GM18907 (cell line): Measurements from ENCODE around the gene RAB10.
"Not testable (repeated sequence)": the region's sequence is repeated elsewhere in the genome, so short reads cannot be mapped to it uniquely, and the experiment has no call there.

ENCODE experiments used
- ATAC-seq: cut with Tn5 transposase; IDR thresholded peaks from one replicate; pipeline ENCODE4 v1.9.1; 2021; ENCODE audit warnings: mild to moderate bottlenecking, moderate library complexity; ENCODE audit not compliant: unreplicated experiment

Gene RAB10

DNA sequence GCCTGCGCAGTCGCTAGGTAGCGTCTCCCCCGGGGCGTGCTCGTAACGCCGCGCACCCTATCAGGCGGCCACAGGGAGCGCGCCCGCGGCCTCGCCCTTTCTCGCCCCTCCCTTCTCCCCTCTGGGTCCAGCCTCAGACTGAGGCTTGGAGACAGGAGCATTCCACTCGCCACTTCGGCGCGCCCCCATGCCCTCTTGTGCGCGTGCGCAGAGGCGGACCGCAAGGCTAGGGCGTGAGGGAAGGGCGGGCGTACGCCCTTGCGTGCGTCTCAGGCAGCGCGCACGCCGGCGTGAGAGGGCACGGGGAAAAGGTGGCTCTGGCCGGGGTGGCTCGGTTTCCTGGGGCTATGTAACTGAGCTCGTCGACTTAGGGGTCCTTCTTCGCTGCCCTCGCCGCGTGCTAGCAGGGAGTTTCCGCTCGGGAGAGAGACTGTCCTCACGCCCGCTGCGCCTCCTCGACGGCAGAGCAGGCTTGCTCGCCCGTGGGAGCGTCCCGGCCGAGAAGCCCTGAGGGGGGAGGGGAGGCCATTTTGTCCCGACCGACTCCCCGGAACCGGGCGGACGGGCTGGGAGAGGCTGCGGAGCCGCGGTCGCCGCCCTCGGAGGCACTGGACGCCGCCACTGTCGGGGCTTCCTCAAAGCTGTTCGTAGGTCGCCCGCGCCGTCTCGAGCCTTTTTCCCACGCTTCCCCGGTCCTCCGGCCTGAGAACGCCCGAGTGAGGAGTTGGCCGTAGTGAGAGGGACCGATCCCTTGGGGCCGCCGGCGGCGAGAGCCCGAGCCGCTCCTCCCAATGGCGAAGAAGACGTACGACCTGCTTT lies at the start of gene RAB10:
Gene RAB10 (plus strand): TSS at position 267 of the 819 bp plus-strand sequence. CDS start 525 bp downstream, at position 792.
- peak; percentile 86 for ATAC-seq

DNA sequence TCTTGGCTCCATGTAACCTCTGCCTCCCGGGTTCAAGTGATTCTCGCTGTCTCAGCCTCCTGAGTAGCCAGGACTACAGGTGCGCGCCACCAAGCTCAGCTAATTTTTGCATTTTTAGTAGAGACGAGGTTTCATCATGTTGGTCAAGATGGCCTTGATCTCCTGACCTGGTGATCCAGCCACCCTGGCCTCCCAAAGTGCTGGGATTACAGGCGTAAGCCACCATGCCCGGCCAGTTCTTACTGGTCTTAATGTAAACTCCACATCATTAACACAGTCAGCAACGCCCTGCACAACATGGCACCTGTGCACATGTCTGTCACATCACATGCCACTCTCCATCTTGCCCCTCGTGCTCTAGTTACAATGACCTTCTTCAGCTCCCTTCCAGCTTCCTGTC lies 45.8 kb upstream of the RAB10 start:
- no peak for ATAC-seq

DNA sequence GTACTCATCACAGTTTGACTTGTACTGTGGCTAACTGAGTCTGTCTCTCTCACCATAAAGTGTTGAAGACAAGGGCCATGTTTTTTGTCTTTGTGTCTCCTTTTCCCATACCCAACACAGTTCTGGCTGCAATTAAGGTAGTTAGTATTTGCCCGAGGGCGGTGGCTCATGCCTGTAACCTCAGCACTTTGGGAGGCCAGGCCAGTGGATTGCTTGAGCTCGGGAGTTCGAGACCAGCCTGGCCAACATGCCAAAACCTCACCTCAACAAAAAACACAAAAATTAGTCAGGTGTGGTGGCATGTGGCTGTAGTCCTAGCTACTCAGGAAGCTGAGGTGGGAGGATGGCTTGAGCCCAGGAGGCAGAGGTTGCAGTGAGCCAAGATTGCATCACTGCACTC lies 44.7 kb upstream of the RAB10 start:
- ATAC-seq: no peak

DNA sequence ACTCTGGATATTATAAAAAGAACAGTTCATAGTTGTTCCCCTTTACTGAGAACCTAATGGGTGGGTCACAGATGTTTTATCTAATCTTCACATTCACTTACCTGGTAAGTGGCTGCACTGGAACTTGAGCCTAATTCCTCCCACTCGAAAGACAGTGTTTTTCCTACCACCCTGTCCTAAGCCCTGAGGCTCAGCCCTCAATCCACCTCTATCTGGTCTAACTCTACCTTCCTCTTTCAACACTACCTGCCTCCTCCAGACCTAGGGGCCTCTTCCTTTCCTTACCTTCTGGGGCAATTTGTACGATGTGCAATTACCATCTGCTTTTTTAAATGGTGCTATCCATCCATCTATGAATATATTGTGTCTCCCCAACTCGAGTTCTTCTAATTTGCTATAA lies 41.9 kb upstream of the RAB10 start:
- ATAC-seq: no peak

GRCh38 chr2:25992556-25992955 lies 41.3 kb upstream of the RAB10 start:
- ATAC-seq: no peak

DNA sequence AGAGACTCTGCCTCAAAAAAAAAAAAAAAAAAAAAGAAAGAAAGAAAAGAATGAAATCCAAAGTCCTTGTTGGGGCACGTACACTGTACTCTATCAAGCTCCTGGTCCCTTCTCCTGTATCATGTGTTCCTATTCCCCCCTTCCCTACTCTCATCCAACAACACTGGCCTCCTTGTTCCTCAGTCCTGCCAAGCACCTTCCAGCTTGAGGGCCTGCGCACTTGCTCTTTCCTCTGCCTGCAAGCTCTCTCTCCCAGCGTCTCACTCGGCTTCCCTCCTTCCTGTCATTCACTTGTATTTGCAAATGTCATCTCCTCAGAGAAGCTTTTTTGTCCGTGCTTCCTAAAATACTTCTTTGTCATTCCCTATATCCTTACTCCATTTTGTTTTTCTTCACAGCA lies 40.8 kb upstream of the RAB10 start:
- ATAC-seq: no peak

GRCh38 chr2:25994509-25994908 lies 39.4 kb upstream of the RAB10 start:
- ATAC-seq: no peak

- ATAC-seq: no peak
These were observed 37.0 kb upstream of the RAB10 start for GRCh38 chr2:25996844-25997243.

DNA sequence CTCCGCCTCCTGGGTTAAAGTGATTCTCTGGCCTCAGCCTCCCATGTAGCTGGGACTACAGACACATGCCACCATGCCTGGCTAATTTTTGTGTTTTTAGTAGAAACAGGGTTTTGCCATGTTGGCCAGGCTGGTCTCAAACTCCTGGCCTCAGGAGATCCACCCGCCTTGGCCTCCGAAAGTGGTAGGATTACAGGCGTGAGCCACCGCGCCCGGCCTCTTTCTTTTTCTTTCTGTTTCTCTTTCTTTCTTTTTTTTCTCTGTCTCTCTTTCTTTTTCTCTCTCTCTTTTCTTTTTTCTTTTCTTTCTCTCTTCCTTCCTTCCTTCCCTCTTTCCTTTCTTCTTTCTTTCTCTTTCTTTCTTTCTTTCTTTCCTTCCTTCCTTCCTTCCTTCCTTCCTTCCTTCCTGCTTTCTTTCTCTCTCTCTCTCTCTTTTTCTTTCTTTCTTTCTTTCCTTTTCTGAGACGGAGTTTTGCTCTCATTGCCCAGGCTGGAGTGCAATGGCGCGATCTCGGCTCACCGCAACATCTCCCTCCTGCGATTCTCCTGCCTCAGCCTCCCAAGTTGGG lies 35.0 kb upstream of the RAB10 start:
- not testable (repeated sequence) for ATAC-seq

DNA sequence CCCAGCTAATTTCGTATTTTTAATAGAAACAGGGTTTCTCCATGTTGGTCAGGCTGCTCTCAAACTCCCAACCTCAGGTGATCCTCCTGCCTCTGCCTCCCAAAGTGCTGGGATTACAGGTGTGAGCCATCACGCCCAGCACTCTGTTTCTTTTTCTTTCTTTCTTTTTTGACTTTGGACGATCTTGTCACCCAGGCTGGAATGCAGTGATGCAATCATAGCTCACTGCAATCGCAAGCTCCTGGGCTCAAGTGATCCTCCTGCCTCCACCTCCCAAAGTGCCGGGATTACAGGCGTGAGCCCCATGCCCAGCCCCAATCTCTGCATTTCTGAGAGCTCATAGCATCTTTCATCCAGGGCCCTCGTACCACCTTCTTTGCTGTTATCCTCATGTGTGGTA lies 34.5 kb upstream of the RAB10 start:
- not testable (repeated sequence) for ATAC-seq

- no peak for ATAC-seq
These were observed 33.3 kb upstream of the RAB10 start for GRCh38 chr2:26000561-26001082.

GRCh38 chr2:26001743-26002351 lies 32.0 kb upstream of the RAB10 start:
- no peak for ATAC-seq

GRCh38 chr2:26002632-26003310 lies 31.1 kb upstream of the RAB10 start:
- ATAC-seq: no peak

DNA sequence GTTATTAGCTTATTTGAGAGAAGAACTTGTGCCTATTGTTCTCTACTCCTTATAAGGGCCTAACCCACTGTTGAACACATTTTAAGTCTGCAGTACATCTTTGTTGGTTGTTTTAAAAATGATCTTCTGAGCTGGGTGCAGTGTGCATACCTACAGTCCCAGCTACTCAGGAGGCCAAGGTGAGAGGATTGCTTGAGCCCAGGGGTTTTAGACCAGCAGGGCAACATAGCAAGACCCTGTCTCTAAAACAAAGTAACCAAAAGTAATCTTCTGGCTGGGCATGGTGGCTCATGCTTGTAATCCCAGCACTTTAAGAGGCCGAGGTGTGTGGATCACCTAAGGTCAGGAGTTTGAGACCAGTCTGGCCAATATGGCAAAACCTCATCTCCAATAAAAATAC lies 25.8 kb upstream of the RAB10 start:
- ATAC-seq: no peak

- no peak for ATAC-seq
These were observed 24.9 kb upstream of the RAB10 start for GRCh38 chr2:26008851-26009566.

GRCh38 chr2:26009567-26009963 lies 24.3 kb upstream of the RAB10 start:
- no peak for ATAC-seq

- no peak for ATAC-seq
These were observed 22.9 kb upstream of the RAB10 start for GRCh38 chr2:26010943-26011342.

GRCh38 chr2:26011609-26011989 lies 22.3 kb upstream of the RAB10 start:
- no peak for ATAC-seq

GRCh38 chr2:26011990-26012856 lies 21.7 kb upstream of the RAB10 start:
- ATAC-seq: no peak

DNA sequence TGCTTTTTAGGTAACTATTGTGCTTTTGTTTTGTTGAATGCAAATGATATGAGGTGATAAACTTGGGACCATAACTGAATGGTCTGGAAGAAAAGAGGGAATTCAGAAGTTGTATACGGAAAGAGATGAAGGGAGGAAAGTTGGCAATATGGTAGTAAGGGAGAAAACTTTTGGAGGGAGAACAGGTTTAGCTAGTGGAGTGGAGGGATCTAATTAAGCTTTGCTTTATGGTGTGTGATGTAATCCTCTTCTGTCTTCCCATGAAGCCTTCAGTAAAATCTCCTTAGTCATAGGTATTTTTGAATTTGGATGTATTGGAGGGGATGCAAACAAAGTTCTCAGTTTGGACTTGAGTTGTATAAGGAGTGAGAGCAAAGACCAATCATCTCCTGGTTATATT lies 20.2 kb upstream of the RAB10 start:
- no peak for ATAC-seq
